GM19397 (cell line): ENCODE measurements around the gene BCDIN3D.

Experiments used
- ATAC-seq: cut with Tn5 transposase; IDR thresholded peaks from one replicate; pipeline ENCODE4 v1.9.1; 2021; ENCODE audit warnings: mild to moderate bottlenecking, moderate library complexity; ENCODE audit not compliant: unreplicated experiment

BCDIN3D gene

DNA sequence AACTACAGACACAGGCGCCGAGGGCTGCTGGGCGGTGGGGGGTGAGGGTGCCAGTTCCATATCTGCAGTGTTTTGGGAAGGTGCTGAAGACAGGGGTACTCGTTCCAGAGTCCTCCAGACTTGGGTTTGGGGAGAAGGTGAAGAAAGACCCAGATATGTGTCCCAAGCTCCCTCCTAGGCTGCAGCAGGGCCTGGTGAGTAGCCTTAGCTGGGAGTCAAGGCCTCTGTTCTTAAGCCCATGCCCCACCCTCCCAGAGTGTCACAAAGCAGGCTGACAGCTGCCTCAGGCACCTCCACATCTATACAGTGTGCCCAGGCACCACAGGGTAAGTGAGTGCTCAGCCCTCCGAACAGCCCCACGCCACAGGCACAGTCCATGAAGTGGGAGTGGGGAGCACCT lies 19.0 kb downstream of the BCDIN3D start:
- ATAC-seq = no peak

DNA sequence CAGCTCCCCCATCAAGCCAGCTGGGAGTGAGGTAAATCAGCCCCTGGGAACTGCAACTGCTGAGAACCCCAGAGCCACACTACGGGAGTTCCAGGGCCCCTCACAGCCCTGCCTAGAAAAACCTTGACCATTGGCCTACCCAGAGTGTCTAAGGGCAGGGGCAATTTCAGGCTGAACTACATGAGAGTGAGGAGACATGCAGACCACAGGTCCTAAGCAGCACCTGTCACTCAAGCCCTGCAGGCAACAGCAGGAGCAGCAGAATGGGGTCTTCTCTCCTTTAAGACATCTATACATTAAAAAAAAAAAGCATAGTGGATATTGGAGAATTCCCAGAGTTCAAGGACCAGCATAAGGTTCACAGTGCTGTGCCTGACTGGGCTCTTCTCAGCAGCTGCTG lies 19.6 kb downstream of the BCDIN3D start:
- ATAC-seq = no peak

DNA sequence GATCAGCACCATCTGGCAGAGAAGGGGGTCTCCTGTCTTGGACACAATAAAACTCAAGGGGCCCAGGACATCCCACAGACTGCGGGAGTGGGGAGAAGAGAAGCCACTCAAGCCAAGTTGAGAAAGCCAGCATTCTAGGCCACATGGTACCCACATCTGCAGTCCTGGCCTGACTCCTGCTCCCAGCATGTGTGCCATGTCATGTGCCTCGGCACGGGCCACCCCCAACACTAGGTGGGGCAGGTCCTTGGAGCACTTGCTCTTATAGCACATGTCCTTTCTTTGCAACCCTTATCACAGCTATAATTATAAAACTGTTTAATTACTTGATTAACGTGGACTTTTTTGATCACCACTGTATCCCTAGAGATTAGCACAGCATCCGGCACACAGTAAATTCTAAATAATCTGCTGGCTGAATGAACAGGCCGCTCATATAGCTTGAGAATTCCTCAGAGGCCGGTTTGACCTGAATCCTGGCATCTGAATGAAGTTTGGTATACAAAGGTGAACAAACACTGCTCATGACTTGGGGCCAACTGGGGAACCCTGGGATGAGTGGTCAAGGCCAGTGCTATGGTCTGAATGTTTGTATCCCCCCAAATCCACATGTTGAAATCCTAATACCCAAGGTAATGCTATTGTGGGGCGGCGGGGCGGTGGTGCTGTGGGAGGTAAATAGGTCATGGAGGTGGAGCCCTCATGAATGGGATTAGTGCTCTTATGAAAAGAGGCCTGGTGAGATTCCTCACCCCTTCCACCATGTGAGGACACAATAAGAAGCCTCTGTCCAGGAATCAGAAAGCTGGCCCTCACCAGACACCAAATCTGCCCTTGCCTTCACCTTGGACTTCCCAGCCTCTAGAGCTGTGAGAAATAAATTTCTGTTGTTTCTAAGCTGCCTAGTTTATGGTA lies 21.3 kb downstream of the BCDIN3D start:
- no peak for ATAC-seq

DNA sequence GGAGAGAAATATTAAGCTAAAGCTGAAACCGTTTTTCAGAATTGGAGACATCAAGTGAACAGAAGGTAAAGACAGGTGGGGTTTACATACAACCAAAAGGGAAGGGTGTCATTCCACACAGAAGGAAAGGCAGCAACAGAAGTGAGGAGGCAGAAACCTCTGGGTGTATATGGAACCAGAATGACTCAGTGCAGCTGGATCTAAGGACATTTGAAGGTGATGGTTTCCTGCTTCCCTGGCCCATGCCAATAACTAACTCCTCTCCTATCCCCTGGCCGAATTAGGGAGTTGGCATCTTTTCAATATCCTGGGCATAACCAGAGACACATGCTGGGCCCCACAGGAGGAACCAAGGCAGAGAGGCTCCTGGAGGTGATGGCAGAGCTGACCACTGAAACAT lies 23.1 kb downstream of the BCDIN3D start:
- ATAC-seq = no peak

DNA sequence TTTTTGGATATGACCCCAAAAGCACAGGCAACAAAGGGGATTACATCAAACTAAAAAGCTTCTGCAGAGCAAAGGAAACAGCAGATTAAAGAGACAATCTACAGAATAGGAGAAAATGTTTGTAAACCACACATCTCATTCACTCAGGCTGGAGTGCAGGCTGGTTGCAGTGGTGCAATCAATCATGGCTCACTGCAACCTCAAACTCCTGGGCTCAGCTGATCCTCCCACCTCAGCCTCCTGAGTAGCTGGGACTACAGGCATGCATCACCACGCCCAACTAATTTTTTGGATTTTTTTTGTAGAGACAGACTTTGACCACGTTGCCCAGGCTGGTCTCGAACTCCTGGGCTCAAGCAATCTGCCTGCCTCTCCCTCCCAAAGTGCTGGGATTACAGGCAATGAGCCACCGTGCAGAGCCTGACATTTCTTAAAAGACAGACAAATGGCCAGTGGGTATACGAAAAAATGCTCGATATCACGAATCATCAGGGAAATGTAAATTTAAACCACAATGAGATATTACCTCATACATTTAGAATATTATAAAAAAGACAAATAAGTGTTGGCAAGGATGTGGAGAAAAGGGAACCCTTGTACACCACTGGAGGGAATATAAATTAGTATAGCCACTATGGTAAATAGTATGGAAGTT lies 24.5 kb downstream of the BCDIN3D start:
- no peak for ATAC-seq

DNA sequence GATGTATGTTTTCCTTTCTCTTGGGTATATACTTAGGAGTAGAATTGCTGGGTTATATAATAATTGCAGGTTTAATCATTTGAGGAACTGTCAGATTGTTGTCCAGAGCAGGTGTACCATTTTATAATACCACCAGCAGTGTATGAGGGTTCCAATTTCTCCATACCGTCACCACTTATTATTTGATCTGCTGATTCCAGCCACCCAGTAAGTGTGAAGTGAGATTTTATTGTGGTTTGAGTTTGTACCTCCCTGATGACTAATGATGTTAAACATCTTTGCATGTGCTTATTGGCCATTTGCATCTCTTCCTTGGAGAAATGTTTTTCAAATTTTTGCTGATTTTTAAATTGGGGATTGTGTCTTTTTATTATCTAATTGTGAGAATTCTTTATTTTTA lies 29.8 kb downstream of the BCDIN3D start:
- ATAC-seq = no peak

GRCh38 chr12:49811961-49812401 lies 30.9 kb downstream of the BCDIN3D start:
- ATAC-seq = no peak

- ATAC-seq = no peak
Measured at GRCh38 chr12:49811136-49811535, 31.8 kb downstream of the BCDIN3D start.

GRCh38 chr12:49809906-49810389 lies 33.0 kb downstream of the BCDIN3D start:
- no peak for ATAC-seq

DNA sequence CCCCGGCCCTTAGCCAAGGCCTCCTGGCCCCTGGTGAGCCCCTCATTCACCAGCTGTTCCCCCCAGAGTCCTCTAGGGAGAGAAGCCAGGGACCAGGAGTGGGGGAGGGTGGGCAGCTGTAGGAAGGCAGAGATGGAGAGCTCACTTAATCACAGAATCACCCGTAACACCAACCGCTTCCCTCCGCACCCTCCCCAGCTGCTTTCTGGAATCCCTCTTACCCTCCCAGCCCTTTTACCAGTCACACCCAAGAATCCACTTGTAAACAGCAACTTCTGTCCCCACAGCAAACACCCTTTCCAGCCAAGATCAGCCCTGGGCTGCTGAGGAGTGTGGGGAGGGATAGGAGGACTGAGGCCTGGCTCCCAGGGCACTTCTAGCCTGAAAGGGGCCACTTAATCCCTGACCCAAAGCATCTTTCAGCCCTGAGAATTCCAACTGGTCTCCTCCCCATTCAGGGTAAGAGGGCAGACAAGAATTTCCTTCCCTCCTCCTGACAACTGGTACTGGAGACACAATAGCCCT lies 33.5 kb downstream of the BCDIN3D start:
- no peak for ATAC-seq

DNA sequence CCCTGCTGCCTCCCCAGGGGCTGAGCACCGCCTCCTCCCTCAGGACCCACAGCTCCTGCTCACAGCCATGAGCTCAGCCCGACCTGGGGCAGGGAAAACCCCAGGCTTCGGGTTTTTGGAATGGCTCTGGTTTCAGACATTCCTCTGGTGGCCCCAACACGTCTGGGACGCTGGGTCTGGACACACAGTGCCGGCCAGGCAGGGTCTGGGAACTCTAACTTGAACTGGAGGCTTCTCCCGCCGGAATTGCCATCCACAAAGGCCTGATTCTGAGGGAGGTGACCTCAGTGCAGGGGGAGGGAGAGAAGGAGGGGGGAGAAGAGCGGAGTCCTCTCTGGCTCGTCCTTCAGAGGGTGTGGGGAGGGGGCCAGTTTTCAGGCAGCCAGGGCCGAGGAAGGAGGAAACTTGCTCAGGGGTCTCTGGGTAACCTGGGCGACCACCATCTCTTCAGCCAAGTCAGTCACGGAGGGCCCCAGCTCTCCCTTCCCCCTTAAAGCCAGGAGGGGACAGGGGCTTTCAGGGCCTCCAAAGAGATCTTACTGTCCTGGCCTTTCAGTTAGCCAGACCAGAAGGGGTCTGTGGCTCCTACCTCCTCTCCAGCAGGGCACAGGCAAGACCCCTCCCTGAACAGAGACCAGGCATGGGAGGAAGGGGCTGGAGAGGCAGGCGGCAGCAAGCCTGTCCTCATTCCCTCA lies 34.1 kb downstream of the BCDIN3D start:
- no peak for ATAC-seq

GRCh38 chr12:49807991-49808580 lies 34.8 kb downstream of the BCDIN3D start:
- ATAC-seq = no peak

DNA sequence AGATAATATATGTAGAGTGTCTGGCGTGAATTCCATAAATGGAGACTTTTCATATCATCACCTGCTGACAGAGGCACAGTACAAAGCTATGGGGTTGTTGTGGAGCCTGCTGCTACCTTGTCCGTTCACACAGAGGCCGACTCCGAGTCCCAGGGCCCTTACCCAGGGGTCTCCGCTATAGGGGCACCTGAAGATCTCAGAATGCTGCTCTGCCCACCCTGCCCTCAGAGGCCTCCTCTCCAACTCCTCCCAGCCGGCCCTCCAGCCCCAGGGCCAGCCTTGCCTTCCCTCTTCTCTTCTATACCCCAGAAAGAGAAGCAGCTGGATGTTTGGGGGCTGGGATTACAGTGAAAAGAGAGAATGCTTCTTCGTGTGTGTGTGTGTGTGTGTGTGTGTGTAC lies 36.0 kb downstream of the BCDIN3D start:
- ATAC-seq = no peak

- no peak for ATAC-seq
Measured at GRCh38 chr12:49806321-49806813, 36.5 kb downstream of the BCDIN3D start.

- ATAC-seq = no peak
Measured at GRCh38 chr12:49805409-49805808, 37.5 kb downstream of the BCDIN3D start.

DNA sequence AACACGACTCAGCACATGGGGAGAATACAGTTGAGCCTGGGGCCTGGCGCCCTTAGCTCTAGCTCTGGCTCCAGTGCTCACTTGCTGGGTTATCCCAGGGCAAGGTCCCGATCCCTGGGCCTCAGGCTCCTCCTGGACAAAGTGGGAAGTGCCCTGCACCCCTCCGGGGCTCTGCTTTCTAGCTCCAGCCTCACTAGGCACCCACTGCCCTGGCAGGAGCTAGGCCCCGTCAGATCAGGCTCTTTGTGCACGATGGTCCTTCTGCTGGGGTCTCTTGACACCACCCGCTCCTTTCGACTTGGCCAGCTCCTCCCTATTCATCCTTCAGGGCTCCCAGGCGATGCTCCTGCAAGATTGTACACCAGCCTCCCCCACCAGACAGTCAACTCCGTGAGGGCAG lies 38.1 kb downstream of the BCDIN3D start:
- ATAC-seq = no peak

GRCh38 chr12:49803693-49804450 lies 39.0 kb downstream of the BCDIN3D start:
- ATAC-seq = no peak

DNA sequence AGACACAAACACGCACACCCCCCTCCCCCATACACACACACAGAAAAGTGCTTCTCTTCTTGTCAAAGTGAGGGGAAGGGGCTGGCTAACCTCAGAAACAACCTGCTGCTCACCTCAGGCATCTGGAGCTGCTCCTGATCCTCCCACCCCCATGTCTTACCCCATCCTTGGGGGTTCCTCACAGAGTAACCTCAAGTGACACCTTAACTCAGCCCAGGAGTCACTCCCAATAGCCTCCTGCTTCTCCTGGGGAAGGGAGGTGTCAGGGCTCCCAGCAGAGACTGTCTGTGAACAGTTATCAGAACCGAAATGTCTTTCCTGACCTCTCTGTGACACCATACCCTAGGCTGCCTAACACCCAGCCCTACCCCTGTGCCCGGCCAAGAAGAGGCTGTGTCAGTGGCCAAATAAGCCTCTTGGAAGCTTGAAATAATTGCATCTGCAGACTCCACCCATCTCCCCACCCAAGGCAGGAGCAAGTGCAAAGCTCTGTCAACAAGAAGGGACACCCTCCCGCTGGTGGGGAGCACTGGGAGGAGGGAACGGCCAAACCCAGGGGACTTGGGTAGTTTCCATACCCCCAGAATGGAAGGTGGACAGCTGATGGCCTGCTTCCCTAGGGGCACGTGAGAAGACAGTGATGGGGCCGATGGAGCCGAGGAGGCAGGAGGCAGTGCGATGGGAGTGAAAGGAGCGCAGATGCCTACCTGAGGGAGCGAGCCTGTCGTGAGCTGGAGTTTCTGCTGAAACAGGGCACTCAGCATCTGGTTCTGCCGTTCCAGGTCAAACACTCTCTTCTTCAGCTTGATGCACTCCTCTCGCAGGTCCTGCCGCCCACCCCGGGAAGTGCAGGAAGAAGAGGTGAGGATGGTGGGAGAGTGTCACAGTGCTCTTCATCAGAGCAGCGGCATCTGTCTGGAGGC lies 41.5 kb downstream of the BCDIN3D start:
- no peak for ATAC-seq
